Peyer's patch (tissue), 4 donors: ENCODE measurements around the gene UBE4A.

Source experiments
- POLR2A ChIP-seq, 2 donors: fragments of 450-650 bp; IDR thresholded peaks; one replicate each; pipeline ENCODE4 v1.5.1; 2017; ENCODE audit warnings: antibody characterized with exemption in 2 of 2, mild to moderate bottlenecking in 2 of 2, moderate library complexity in 2 of 2
- TF ChIP-seq, protein P1 (sequence below), 6 experiments: fragments of 450-650 bp in 4 of 6; fragments of 200-600 bp in 2 of 6; sonication (generic) in 1 of 6; IDR thresholded peaks; one replicate each; pipeline ENCODE4 v1.5.1; 2017 to 2019; ENCODE audit warnings: antibody characterized with exemption in 6 of 6, mild to moderate bottlenecking in 3 of 6, moderate library complexity in 1 of 6

DNA sequence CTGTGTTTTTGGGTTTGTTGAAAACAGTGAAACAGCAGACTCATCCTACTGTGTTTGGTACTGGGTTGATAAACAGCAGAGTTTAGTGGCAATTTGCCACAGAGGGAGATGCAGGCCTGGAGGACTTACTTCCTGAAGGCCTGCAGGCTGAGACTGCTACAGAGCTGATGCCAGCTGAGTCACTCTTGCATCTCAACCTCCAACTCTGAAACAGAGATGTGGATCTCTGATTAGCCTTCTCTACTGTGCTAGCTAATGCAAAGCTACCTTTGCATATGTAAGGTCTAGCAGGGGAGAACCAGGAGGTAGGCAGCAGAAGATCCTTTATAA is 56.3 kb downstream of the UBE4A start:
- TF ChIP-seq, protein P1, sequence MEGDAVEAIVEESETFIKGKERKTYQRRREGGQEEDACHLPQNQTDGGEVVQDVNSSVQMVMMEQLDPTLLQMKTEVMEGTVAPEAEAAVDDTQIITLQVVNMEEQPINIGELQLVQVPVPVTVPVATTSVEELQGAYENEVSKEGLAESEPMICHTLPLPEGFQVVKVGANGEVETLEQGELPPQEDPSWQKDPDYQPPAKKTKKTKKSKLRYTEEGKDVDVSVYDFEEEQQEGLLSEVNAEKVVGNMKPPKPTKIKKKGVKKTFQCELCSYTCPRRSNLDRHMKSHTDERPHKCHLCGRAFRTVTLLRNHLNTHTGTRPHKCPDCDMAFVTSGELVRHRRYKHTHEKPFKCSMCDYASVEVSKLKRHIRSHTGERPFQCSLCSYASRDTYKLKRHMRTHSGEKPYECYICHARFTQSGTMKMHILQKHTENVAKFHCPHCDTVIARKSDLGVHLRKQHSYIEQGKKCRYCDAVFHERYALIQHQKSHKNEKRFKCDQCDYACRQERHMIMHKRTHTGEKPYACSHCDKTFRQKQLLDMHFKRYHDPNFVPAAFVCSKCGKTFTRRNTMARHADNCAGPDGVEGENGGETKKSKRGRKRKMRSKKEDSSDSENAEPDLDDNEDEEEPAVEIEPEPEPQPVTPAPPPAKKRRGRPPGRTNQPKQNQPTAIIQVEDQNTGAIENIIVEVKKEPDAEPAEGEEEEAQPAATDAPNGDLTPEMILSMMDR (IDR thresholded peaks at IDR 0.05) = no peak
- TF ChIP-seq POLR2A (IDR thresholded peaks at IDR 0.05) = no peak
